GM23248 (cell line): ENCODE measurements around the gene TRAF7. TPM values are rescaled to one million over a fixed set of nuclear protein-coding genes. Genes with fewer than 3 reads are reported as not detected.

Experiments
- DNase-seq: peaks from one replicate; pipeline ENCODE4 v3.0.0-alpha.2; 2015
- H2AFZ ChIP-seq: fragments of 200-600 bp; sonication (generic); 2 replicates; pipeline ENCODE4 v1.6.1; 2016; ENCODE audit warnings: antibody characterized with exemption
- H3F3A ChIP-seq: fragments of 200-600 bp; sonication (generic); 2 replicates; pipeline ENCODE4 v1.6.1; 2016; ENCODE audit warnings: mild to moderate bottlenecking, antibody characterized with exemption, mixed run types; ENCODE audit not compliant: insufficient read depth
- H3K27ac ChIP-seq: fragments of 200-600 bp; sonication (generic); 2 replicates; pipeline ENCODE4 v1.5.1; 2016; ENCODE audit warnings: mild to moderate bottlenecking
- H3K27me3 ChIP-seq: fragments of 200-600 bp; sonication (generic); replicated peaks from 2 replicates; pipeline ENCODE4 v1.6.1; 2016; ENCODE audit warnings: mild to moderate bottlenecking; ENCODE audit not compliant: insufficient read depth
- H3K36me3 ChIP-seq: fragments of 200-600 bp; sonication (generic); 2 replicates; pipeline ENCODE4 v1.6.1; 2016; ENCODE audit warnings: low read depth, mild to moderate bottlenecking
- H3K4me1 ChIP-seq: fragments of 200-600 bp; sonication (generic); 2 replicates; pipeline ENCODE4 v1.6.1; 2016; ENCODE audit warnings: mild to moderate bottlenecking; ENCODE audit not compliant: insufficient read depth
- H3K4me2 ChIP-seq: fragments of 200-600 bp; sonication (generic); one replicate; pipeline ENCODE4 v1.6.1; 2016; ENCODE audit warnings: mild to moderate bottlenecking; ENCODE audit not compliant: unreplicated experiment
- H3K4me3 ChIP-seq: fragments of 200-600 bp; sonication (generic); 2 replicates; pipeline ENCODE4 v1.5.1; 2016; ENCODE audit warnings: mild to moderate bottlenecking
- H3K79me2 ChIP-seq: fragments of 200-600 bp; sonication (generic); 2 replicates; pipeline ENCODE4 v1.6.1; 2016; ENCODE audit warnings: mild to moderate bottlenecking; ENCODE audit not compliant: insufficient read depth
- H3K9ac ChIP-seq: fragments of 200-600 bp; sonication (generic); 2 replicates; pipeline ENCODE4 v1.6.1; 2016; ENCODE audit warnings: mild to moderate bottlenecking
- H3K9me2 ChIP-seq: fragments of 200-600 bp; sonication (generic); 2 replicates; pipeline ENCODE4 v1.6.1; 2016; ENCODE audit warnings: mixed run types, mild to moderate bottlenecking, moderate library complexity; ENCODE audit not compliant: insufficient read depth
- H3K9me3 ChIP-seq: fragments of 200-600 bp; sonication (generic); one replicate; pipeline ENCODE4 v1.6.1; 2017; ENCODE audit warnings: low read depth
- H4K20me1 ChIP-seq: fragments of 200-600 bp; sonication (generic); 2 replicates; pipeline ENCODE4 v1.6.0; 2016; ENCODE audit not compliant: insufficient read depth
- EZH2 ChIP-seq: fragments of 200-600 bp; sonication (generic); IDR thresholded peaks from 2 replicates; pipeline ENCODE4 v1.6.1; 2018; ENCODE audit warnings: antibody characterized with exemption, mild to moderate bottlenecking; ENCODE audit not compliant: insufficient read depth, poor library complexity, severe bottlenecking
- EZH2phosphoT487 ChIP-seq: fragments of 200-600 bp; sonication (generic); IDR thresholded peaks from 2 replicates; pipeline ENCODE4 v1.6.1; 2018; ENCODE audit warnings: antibody characterized with exemption, moderate library complexity, mild to moderate bottlenecking, low read depth; ENCODE audit not compliant: insufficient read depth
- WGBS, 2 experiments: methylation state at CpG; one replicate each; pipeline ENCODE4 v1.1.6; 2015 to 2017; ENCODE audit warnings: low lambda C conversion rate in 2 of 2, low coverage in 1 of 2; ENCODE audit errors: missing lambda C conversion rate in 2 of 2; 5-methylcytosine and 5-hydroxymethylcytosine counted together
- in situ Hi-C: fragments of 300-500 bp; cut with MboI; formaldehyde crosslinking; loops from 2 replicates; pipeline ENCODE4 v1.15.0; 2020
- polyA plus RNA-seq: library from polyadenylated mRNA; unstranded; fragments of >200 nt; fragmentation: Nextera tagmentation; extraction: Ambion mirVana; gene quantifications from 2 replicates; pipeline ENCODE4 v1.2.1, GENCODE V29; 2016
- total RNA-seq: library from RNA; depleted of rRNA; stranded (reverse); fragments of >200 nt; shearing (Covaris generic); gene quantifications from 2 replicates; pipeline ENCODE4 v1.2.3, GENCODE V29; 2014

The TRAF7 gene
- total and polyA plus RNA-seq, 2 experiments from 2014 or later: 29.3 to 72.7 TPM

DNA sequence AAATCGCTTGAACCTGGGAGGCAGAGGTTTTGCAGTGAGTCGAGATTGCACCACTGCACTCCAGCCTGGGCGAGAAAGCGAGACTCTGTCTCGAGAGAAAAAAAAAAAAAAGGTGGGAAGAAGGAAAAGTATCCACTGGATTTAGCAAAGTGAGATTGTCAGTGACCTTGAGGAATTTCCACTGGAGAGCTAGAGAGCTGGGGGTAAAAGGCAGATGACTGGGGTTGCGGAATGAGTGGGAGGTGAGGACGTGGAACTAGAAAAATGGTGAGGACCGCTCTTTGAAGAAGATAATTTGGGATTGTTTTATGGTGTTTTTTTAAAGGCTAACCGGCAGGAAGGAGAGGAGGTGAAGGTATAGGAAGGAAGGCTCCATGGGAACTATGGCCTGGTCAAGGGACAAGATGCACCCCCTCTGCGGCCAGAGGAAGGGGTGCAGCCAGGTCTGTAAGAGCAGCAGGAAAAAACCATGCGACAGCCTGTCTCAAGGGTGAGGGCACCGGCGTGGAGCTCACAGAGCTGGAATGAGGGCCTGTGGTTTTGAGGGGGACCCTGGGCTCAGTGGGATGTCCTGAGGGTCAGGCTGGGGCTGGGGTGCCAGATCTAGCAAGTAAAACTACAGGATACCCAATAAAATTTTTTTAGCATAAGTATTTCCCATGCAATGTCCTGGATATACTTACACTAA lies 49.0 kb downstream of the TRAF7 start:
- Histone ChIP-seq H3K4me1 (peaks cover 3% of the 10 kb centered on the region; the same call in 1 of the 2 replicates), H3K4me2 (peak overlapping the region; percentile 72), H3K27ac (peak overlapping the region; percentile 69; the same call in 1 of the 2 replicates), H3K9me2 (no peaks in the 10 kb centered on the region), H2AFZ (peak overlapping the region; percentile 93), H3F3A (no peaks in the 10 kb centered on the region), H3K9ac (peak overlapping the region; percentile 86), H3K9me3 (no peaks in the 10 kb centered on the region), H3K79me2 (peaks cover 16% of the 10 kb centered on the region), H3K36me3 (no peaks in the 10 kb centered on the region), H4K20me1 (no peaks in the 10 kb centered on the region), H3K4me3 (peak overlapping the region; percentile 83), H3K27me3 (no peaks in the 10 kb centered on the region)
- in situ Hi-C loops: no loop called here
- WGBS, 2 experiments: 72 to 76% methylated on average over 13 of the region's 13 CpGs
- TF ChIP-seq EZH2phosphoT487: no peak
- no peak for TF ChIP-seq EZH2
- no peak for DNase-seq

DNA sequence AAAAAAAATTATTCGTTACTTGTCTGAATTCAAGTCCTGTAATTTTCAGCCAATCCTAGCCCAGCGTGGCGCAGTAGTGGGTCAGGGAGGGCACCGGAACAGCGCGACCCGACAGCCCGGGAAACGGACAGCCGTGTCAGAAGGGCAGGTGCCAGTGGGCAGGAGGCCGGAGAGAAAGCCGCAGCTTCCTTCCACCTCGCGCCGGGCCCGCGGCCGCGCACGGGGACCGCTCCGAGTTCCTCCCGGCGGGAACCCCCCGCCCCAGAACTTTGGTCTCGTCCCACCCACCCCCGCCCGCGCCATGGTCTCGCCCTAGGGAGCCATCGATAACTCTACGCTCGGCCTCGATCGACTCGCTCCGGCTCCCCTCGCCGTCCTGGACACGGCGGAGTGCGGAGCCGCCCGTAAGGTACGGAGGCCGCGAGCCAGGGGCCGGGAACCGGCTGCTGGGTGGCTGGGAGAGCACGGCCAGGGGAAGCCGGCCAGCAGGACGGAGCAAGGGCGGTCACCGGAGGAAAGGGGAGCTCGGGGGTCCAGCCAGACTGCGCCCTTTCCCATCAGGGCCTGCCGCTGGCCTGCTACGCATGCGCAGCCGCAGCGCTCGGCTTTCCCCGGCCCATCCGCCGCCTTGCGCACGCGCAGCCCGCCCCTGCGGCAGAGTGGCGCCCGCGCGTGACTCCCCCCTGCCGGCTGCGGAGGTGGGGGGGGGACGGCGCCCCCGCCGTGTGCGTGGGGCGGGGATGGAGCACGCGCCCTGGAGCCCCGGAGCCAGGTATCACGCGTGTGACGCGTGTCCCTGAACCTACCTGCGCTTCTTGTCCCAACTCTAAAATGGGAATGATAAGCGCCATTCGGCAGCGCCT lies 49.8 kb downstream of the TRAF7 start, which contains the start of gene MLST8:
TSS of gene MLST8 (plus strand) at position 351 of the 863 bp plus-strand sequence. CDS start 632 bp downstream, outside the sequence.
- H3K36me3 ChIP-seq: no peaks in the 10 kb centered on the region
- peak within 1 kb of the TSS; percentile 86 for H3K9ac ChIP-seq
- in situ Hi-C loops: no loop called here

DNA sequence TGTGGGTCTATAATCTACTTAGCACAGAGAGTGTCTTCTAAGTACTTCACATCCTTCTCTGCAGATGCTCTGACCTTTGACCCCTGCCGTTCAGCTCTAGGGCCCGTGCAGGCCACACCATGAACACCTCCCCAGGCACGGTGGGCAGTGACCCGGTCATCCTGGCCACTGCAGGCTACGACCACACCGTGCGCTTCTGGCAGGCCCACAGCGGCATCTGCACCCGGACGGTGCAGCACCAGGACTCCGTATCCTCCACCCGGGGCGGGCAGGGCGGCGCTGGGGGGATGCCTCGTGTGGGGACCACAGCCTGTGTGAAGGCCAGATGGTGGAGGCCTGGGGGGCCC lies 50.4 kb downstream of the TRAF7 start:
- Histone ChIP-seq H3F3A (no peaks in the 10 kb centered on the region), H2AFZ (peak overlapping the region; percentile 93; the same call in 1 of the 2 replicates), H3K4me1 (peaks cover 3% of the 10 kb centered on the region; the same call in 1 of the 2 replicates), H3K4me3 (peak overlapping the region; percentile 83), H3K27me3 (no peaks in the 10 kb centered on the region), H3K36me3 (no peaks in the 10 kb centered on the region), H3K9ac (peak overlapping the region; percentile 86), H3K27ac (peak overlapping the region; percentile 69), H3K9me2 (no peaks in the 10 kb centered on the region), H4K20me1 (no peaks in the 10 kb centered on the region), H3K4me2 (peak overlapping the region; percentile 82), H3K79me2 (peaks cover 16% of the 10 kb centered on the region), H3K9me3 (no peaks in the 10 kb centered on the region)
- DNase-seq: peak; percentile 40
- no peak for TF ChIP-seq EZH2
- TF ChIP-seq EZH2phosphoT487: no peak
- in situ Hi-C loops: no loop called here
- WGBS, 2 experiments: 3% methylated on average over 14 to 16 of the region's 16 CpGs

More for the DNA sequence above, 49.8 kb downstream of the TRAF7 start, which contains the start of gene MLST8:
- TF ChIP-seq EZH2phosphoT487 (no peak), EZH2 (no peak)
- Histone ChIP-seq H3K27ac (peak within 1 kb of the TSS; percentile 69), H3K9me2 (no peaks in the 10 kb centered on the region), H3K4me1 (peaks cover 3% of the 10 kb centered on the region; the same call in 1 of the 2 replicates), H3F3A (no peaks in the 10 kb centered on the region), H3K79me2 (peaks cover 16% of the 10 kb centered on the region), H3K27me3 (no peaks in the 10 kb centered on the region), H4K20me1 (no peaks in the 10 kb centered on the region), H2AFZ (peak within 1 kb of the TSS; percentile 93), H3K4me2 (peak within 1 kb of the TSS; percentile 82), H3K9me3 (no peaks in the 10 kb centered on the region), H3K4me3 (peak within 1 kb of the TSS; percentile 83)
- whole genome bisulfite sequencing, 2 experiments: 1 to 2% methylated on average over 47 to 61 of the region's 93 CpGs
- peak; percentile 91 for DNase-seq

DNA sequence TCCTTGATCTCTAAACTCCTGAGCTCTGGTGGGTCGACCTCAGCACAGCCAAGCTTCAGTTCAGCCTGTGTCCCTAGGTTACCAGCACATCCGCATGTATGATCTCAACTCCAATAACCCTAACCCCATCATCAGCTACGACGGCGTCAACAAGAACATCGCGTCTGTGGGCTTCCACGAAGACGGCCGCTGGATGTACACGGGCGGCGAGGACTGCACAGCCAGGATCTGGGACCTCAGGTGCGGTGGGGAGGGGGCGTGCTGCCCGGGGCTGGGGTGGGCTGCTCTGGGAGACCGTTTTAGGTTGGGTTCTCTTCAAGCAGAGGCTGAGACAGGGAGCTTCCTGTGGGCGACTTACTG lies 50.8 kb downstream of the TRAF7 start:
- H3F3A ChIP-seq: no peaks in the 10 kb centered on the region
- 89 to 90% methylated on average over 18 of the region's 18 CpGs for WGBS, 2 experiments
- peaks cover 16% of the 10 kb centered on the region for H3K79me2 ChIP-seq
- H3K4me1 ChIP-seq: peaks cover 3% of the 10 kb centered on the region; the same call in 1 of the 2 replicates
- no peak overlapping the region for H2AFZ ChIP-seq
- no peaks in the 10 kb centered on the region for H3K36me3 ChIP-seq
- H3K27me3 ChIP-seq: no peaks in the 10 kb centered on the region
- H3K4me2 ChIP-seq: peak overlapping the region; percentile 82
- no peaks in the 10 kb centered on the region for H4K20me1 ChIP-seq
- no peaks in the 10 kb centered on the region for H3K9me2 ChIP-seq
- DNase-seq: no peak
- TF ChIP-seq EZH2phosphoT487 (no peak), EZH2 (no peak)
- peak overlapping the region; percentile 86 for H3K9ac ChIP-seq
- H3K9me3 ChIP-seq: no peaks in the 10 kb centered on the region
- H3K4me3 ChIP-seq: peak overlapping the region; percentile 83
- no peak overlapping the region for H3K27ac ChIP-seq
- in situ Hi-C loops: no loop called here
